ENCODE measurements around the gene ABCD4. TPM values are rescaled to one million over a fixed set of nuclear protein-coding genes. Genes with fewer than 3 reads are reported as not detected.

The ABCD4 gene
- total RNA-seq, 2 experiments from 2014 or later = 59.6 to 63.0 TPM

DNA sequence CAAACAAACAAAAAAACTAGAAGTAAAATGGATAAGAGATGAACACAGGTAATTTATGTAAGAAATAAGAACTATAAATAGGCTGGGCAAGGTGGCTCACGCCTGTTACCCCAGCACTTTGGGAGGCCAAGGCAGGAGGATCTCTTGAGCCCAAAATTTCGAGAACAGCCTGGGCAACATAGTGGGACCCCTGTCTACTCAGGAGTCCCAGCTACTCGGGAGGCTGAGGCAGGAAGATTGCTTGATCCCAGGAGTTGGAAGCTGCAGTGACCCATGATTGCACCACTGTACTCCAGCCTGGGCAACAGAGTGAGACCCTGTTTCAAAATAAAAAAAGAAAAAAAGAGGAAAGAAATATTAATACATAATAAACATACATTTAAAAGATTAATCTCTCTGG lies 22.7 kb upstream of the ABCD4 start:
- TF ChIP-seq, protein P1, sequence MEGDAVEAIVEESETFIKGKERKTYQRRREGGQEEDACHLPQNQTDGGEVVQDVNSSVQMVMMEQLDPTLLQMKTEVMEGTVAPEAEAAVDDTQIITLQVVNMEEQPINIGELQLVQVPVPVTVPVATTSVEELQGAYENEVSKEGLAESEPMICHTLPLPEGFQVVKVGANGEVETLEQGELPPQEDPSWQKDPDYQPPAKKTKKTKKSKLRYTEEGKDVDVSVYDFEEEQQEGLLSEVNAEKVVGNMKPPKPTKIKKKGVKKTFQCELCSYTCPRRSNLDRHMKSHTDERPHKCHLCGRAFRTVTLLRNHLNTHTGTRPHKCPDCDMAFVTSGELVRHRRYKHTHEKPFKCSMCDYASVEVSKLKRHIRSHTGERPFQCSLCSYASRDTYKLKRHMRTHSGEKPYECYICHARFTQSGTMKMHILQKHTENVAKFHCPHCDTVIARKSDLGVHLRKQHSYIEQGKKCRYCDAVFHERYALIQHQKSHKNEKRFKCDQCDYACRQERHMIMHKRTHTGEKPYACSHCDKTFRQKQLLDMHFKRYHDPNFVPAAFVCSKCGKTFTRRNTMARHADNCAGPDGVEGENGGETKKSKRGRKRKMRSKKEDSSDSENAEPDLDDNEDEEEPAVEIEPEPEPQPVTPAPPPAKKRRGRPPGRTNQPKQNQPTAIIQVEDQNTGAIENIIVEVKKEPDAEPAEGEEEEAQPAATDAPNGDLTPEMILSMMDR (IDR thresholded peaks at IDR 0.05) = no peak
- no peak overlapping the region for H3K27ac ChIP-seq (ENCODE audit: low read depth in 1 of 2, low read length in 2 of 2)
- Mint-ChIP-seq H3K27ac (no peak overlapping the region), H3K9me3 (no peaks in the 10 kb centered on the region), H3K4me3 (no peak overlapping the region), H3K4me1 (ENCODE audit: low read depth) (no peaks in the 10 kb centered on the region), H3K36me3 (ENCODE audit: low read depth) (no peaks in the 10 kb centered on the region), H3K27me3 (peaks cover 16% of the 10 kb centered on the region)
- no peaks in the 10 kb centered on the region for H3K36me3 ChIP-seq (ENCODE audit: insufficient read depth, low read length)
- intact Hi-C loops (cut with DNase I, micrococcal nuclease) = no loop called here
- ATAC-seq (ENCODE audit: poor library complexity) (no peak), DNase-seq (no peak)
- ChIA-PET CTCF (no interaction called here), POLR2A (no interaction called here)
- H3K4me1 ChIP-seq (ENCODE audit: insufficient read depth, low read length) = no peaks in the 10 kb centered on the region
- peaks cover 0 to 2% of the 10 kb centered on the region in 2 experiments for H3K27me3 ChIP-seq (ENCODE audit: control insufficient read depth in 1 of 2, insufficient read depth in 2 of 2, low read length in 2 of 2)
- no peaks in the 10 kb centered on the region for H3K9me3 ChIP-seq (ENCODE audit: control insufficient read depth in 1 of 2, insufficient read depth in 1 of 2, low read length in 2 of 2)
- no peak overlapping the region for H3K4me3 ChIP-seq (ENCODE audit: low read length)

DNA sequence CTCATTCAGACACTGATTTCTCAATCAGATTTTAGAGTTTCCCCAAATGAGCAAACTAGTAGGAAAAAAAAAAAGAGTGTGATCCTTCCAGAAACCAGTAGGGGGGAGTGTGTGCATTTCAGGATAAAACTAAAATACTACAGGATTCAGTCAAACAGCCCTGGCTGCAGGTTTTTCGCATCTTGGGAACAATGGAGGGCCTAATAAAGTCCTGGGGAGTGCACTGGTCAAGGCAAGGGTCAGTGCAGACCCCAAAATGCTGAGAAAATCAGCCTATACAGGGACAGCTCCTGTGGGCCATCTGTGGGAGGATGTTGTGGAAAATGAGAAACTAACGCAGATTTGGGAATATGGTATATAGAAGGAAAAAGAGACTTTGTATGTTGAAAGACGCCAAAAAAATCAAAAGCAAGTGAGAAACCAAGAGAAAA lies 22.2 kb upstream of the ABCD4 start:
- Histone ChIP-seq H3K27ac (ENCODE audit: low read depth in 1 of 2, low read length in 2 of 2) (no peak overlapping the region), H3K9me3 (ENCODE audit: control insufficient read depth in 1 of 2, insufficient read depth in 1 of 2, low read length in 2 of 2) (no peaks in the 10 kb centered on the region), H3K4me3 (ENCODE audit: low read length) (no peak overlapping the region), H3K27me3 (ENCODE audit: control insufficient read depth in 1 of 2, insufficient read depth in 2 of 2, low read length in 2 of 2) (peaks cover 0 to 2% of the 10 kb centered on the region in 2 experiments), H3K4me1 (ENCODE audit: insufficient read depth, low read length) (no peaks in the 10 kb centered on the region), H3K36me3 (ENCODE audit: insufficient read depth, low read length) (no peaks in the 10 kb centered on the region)
- TF ChIP-seq, protein P1 (IDR thresholded peaks at IDR 0.05) = peak; percentile 61
- Mint-ChIP-seq H3K27me3 (peaks cover 16% of the 10 kb centered on the region), H3K9me3 (no peaks in the 10 kb centered on the region), H3K36me3 (ENCODE audit: low read depth) (no peaks in the 10 kb centered on the region), H3K4me1 (ENCODE audit: low read depth) (no peaks in the 10 kb centered on the region), H3K4me3 (no peak overlapping the region), H3K27ac (no peak overlapping the region)
- DNase-seq (peak in 1 of 14 experiments; percentile 17), ATAC-seq (ENCODE audit: poor library complexity) (no peak)
- intact Hi-C loops (cut with DNase I, micrococcal nuclease) = no loop called here
- ChIA-PET POLR2A (interaction anchor here (0.6 kb wide), 1 partner anchor 176 kb away, joined by 3 read pairs; no protein-coding TSS in a partner anchor), CTCF (no interaction called here)

- Histone ChIP-seq H3K36me3 (ENCODE audit: insufficient read depth, low read length) (no peaks in the 10 kb centered on the region), H3K27ac (ENCODE audit: low read depth in 1 of 2, low read length in 2 of 2) (no peak overlapping the region), H3K27me3 (ENCODE audit: control insufficient read depth in 1 of 2, insufficient read depth in 2 of 2, low read length in 2 of 2) (no peaks in the 10 kb centered on the region), H3K4me3 (ENCODE audit: low read length) (no peak overlapping the region), H3K9me3 (ENCODE audit: control insufficient read depth in 1 of 2, insufficient read depth in 1 of 2, low read length in 2 of 2) (no peaks in the 10 kb centered on the region), H3K4me1 (ENCODE audit: insufficient read depth, low read length) (no peaks in the 10 kb centered on the region)
- POLR2A ChIA-PET = interaction anchor here (0.7 kb wide), 1 partner anchor 58 kb away, joined by 4 read pairs; no protein-coding TSS in a partner anchor
- no peaks in the 10 kb centered on the region for H3K4me1 Mint-ChIP-seq (ENCODE audit: low read depth)
- TF ChIP-seq, protein P1 (IDR thresholded peaks at IDR 0.05) = no peak
- H3K27ac Mint-ChIP-seq = no peak overlapping the region
- no peak overlapping the region for H3K4me3 Mint-ChIP-seq
- ATAC-seq (ENCODE audit: poor library complexity) (no peak), DNase-seq (no peak)
- H3K27me3 Mint-ChIP-seq = peaks cover 4% of the 10 kb centered on the region
- intact Hi-C loops (cut with DNase I, micrococcal nuclease) = no loop called here
- CTCF ChIA-PET = interaction anchor here (0.7 kb wide), 1 partner anchor 665 kb away, joined by 4 read pairs; no protein-coding TSS in a partner anchor
- H3K9me3 Mint-ChIP-seq = no peaks in the 10 kb centered on the region
- no peaks in the 10 kb centered on the region for H3K36me3 Mint-ChIP-seq (ENCODE audit: low read depth)
These were observed 11.8 kb upstream of the ABCD4 start for GRCh38 chr14:74314576-74314975.

Measured in CD4-positive, alpha-beta T cell (primary cell).